Measurements from ENCODE around the gene COL4A1. TPM values are rescaled to one million over a fixed set of nuclear protein-coding genes. Genes with fewer than 3 reads are reported as not detected.

The COL4A1 gene
- total RNA-seq, 1 donor from 2014 or later, result 4,434 TPM

GRCh38 chr13:110294146-110294545 lies 12.8 kb downstream of the COL4A1 start:
- DNase-seq (ENCODE audit: low spot score), result no peak

- DNase-seq (ENCODE audit: low spot score), result no peak
Measured at GRCh38 chr13:110293649-110294048, 13.3 kb downstream of the COL4A1 start.

GRCh38 chr13:110293037-110293436 lies 13.9 kb downstream of the COL4A1 start:
- no peak for DNase-seq (ENCODE audit: low spot score)

- DNase-seq (ENCODE audit: low spot score), result no peak
Measured at GRCh38 chr13:110291286-110291685, 15.7 kb downstream of the COL4A1 start.

- DNase-seq (ENCODE audit: low spot score), result no peak
Measured at GRCh38 chr13:110290826-110291225, 16.1 kb downstream of the COL4A1 start.

- no peak for DNase-seq (ENCODE audit: low spot score)
Measured at GRCh38 chr13:110290153-110290552, 16.8 kb downstream of the COL4A1 start.

- no peak for DNase-seq (ENCODE audit: low spot score)
Measured at GRCh38 chr13:110289661-110290060, 17.3 kb downstream of the COL4A1 start.

GRCh38 chr13:110289174-110289573 lies 17.8 kb downstream of the COL4A1 start:
- DNase-seq (ENCODE audit: low spot score), result no peak

GRCh38 chr13:110286833-110287819 lies 19.8 kb downstream of the COL4A1 start:
- DNase-seq (ENCODE audit: low spot score), result no peak

- DNase-seq (ENCODE audit: low spot score), result no peak
Measured at GRCh38 chr13:110285991-110286832, 20.7 kb downstream of the COL4A1 start.

- DNase-seq (ENCODE audit: low spot score), result no peak
Measured at GRCh38 chr13:110284779-110285484, 22.0 kb downstream of the COL4A1 start.

GRCh38 chr13:110283736-110284517 lies 23.0 kb downstream of the COL4A1 start:
- DNase-seq (ENCODE audit: low spot score), result no peak

- no peak for DNase-seq (ENCODE audit: low spot score)
Measured at GRCh38 chr13:110282316-110282841, 24.6 kb downstream of the COL4A1 start.

- no peak for DNase-seq (ENCODE audit: low spot score)
Measured at GRCh38 chr13:110281736-110282135, 25.2 kb downstream of the COL4A1 start.

GRCh38 chr13:110280985-110281688 lies 25.8 kb downstream of the COL4A1 start:
- DNase-seq (ENCODE audit: low spot score), result no peak

GRCh38 chr13:110280231-110280813 lies 26.6 kb downstream of the COL4A1 start:
- no peak for DNase-seq (ENCODE audit: low spot score)

- no peak for DNase-seq (ENCODE audit: low spot score)
Measured at GRCh38 chr13:110279684-110280083, 27.3 kb downstream of the COL4A1 start.

- DNase-seq (ENCODE audit: low spot score), result no peak
Measured at GRCh38 chr13:110278859-110279258, 28.1 kb downstream of the COL4A1 start.

GRCh38 chr13:110277357-110277975 lies 29.5 kb downstream of the COL4A1 start:
- no peak for DNase-seq (ENCODE audit: low spot score)

All from umbilical cord (tissue), 2 donors.